ENCODE measurements around the gene RFX2. TPM values are rescaled to one million over a fixed set of nuclear protein-coding genes. Genes with fewer than 3 reads are reported as not detected.

RFX2 gene
- total and polyA plus RNA-seq, 4 donors = 13.1 to 54.2 (median 20.0) TPM

GRCh38 chr19:6012426-6013170 is 97.7 kb downstream of the RFX2 start:
- Histone ChIP-seq H3K4me1 (ENCODE audit: control insufficient read depth in 5 of 5, insufficient read depth in 5 of 5, low read length in 5 of 5) (peaks cover 0 to 4% (median 0%) of the 10 kb centered on the region in 5 donors), H3K27ac (ENCODE audit: low read depth in 1 of 2, low read length in 1 of 2) (no peak overlapping the region), H3K27me3 (ENCODE audit: control insufficient read depth in 3 of 3, insufficient read depth in 3 of 3, low read length in 2 of 3) (no peaks in the 10 kb centered on the region), H3K4me3 (no peak overlapping the region), H3K9me3 (ENCODE audit: control insufficient read depth in 4 of 4, insufficient read depth in 3 of 4, low read length in 3 of 4) (no peaks in the 10 kb centered on the region), H3K36me3 (ENCODE audit: control insufficient read depth in 4 of 4, insufficient read depth in 4 of 4, low read length in 4 of 4) (peaks cover 0 to 15% (median 14%) of the 10 kb centered on the region in 4 donors), H3K9ac (ENCODE audit: insufficient read depth in 1 of 2, low read length in 2 of 2) (no peak overlapping the region)
- DNase-seq (no peak), ATAC-seq (ENCODE audit: insufficient read depth, low FRiP score) (no peak)
- TF ChIP-seq CTCF (IDR thresholded peaks at IDR 0.05; ENCODE audit: control extremely low read depth, extremely low read depth) = no peak
- WGBS, 2 donors = 92 to 93% methylated on average over 18 of the region's 18 CpGs

GRCh38 chr19:6011794-6012193 is 98.5 kb downstream of the RFX2 start:
- H3K27ac ChIP-seq (ENCODE audit: low read depth in 1 of 2, low read length in 1 of 2) = no peak overlapping the region
- no peaks in the 10 kb centered on the region for H3K27me3 ChIP-seq (ENCODE audit: control insufficient read depth in 3 of 3, insufficient read depth in 3 of 3, low read length in 2 of 3)
- no peak for TF ChIP-seq CTCF (IDR thresholded peaks at IDR 0.05; ENCODE audit: control extremely low read depth, extremely low read depth)
- DNase-seq (no peak), ATAC-seq (ENCODE audit: insufficient read depth, low FRiP score) (no peak)
- H3K4me3 ChIP-seq = no peak overlapping the region
- H3K9ac ChIP-seq (ENCODE audit: insufficient read depth in 1 of 2, low read length in 2 of 2) = no peak overlapping the region
- H3K4me1 ChIP-seq (ENCODE audit: control insufficient read depth in 5 of 5, insufficient read depth in 5 of 5, low read length in 5 of 5) = peaks cover 0 to 4% (median 0%) of the 10 kb centered on the region in 5 donors
- H3K9me3 ChIP-seq (ENCODE audit: control insufficient read depth in 4 of 4, insufficient read depth in 3 of 4, low read length in 3 of 4) = no peaks in the 10 kb centered on the region
- peaks cover 0 to 22% (median 17%) of the 10 kb centered on the region in 4 donors for H3K36me3 ChIP-seq (ENCODE audit: control insufficient read depth in 4 of 4, insufficient read depth in 4 of 4, low read length in 4 of 4)
- WGBS, 2 donors = 86% methylated on average over 1 of the region's 1 CpG

GRCh38 chr19:6011206-6011605 is 99.1 kb downstream of the RFX2 start:
- no peak for ATAC-seq (ENCODE audit: insufficient read depth, low FRiP score)
- WGBS, 2 donors = 86 to 92% methylated on average over 10 of the region's 10 CpGs
- H3K27ac ChIP-seq (ENCODE audit: low read depth in 1 of 2, low read length in 1 of 2) = no peak overlapping the region
- no peak overlapping the region for H3K4me3 ChIP-seq
- H3K4me1 ChIP-seq (ENCODE audit: control insufficient read depth in 5 of 5, insufficient read depth in 5 of 5, low read length in 5 of 5) = peaks cover 0 to 4% (median 0%) of the 10 kb centered on the region in 5 donors
- DNase-seq = no peak
- peaks cover 0 to 24% (median 17%) of the 10 kb centered on the region in 4 donors for H3K36me3 ChIP-seq (ENCODE audit: control insufficient read depth in 4 of 4, insufficient read depth in 4 of 4, low read length in 4 of 4)
- TF ChIP-seq CTCF (IDR thresholded peaks at IDR 0.05; ENCODE audit: control extremely low read depth, extremely low read depth) = no peak
- H3K27me3 ChIP-seq (ENCODE audit: control insufficient read depth in 3 of 3, insufficient read depth in 3 of 3, low read length in 2 of 3) = no peaks in the 10 kb centered on the region
- no peak overlapping the region for H3K9ac ChIP-seq (ENCODE audit: insufficient read depth in 1 of 2, low read length in 2 of 2)
- H3K9me3 ChIP-seq (ENCODE audit: control insufficient read depth in 4 of 4, insufficient read depth in 3 of 4, low read length in 3 of 4) = no peaks in the 10 kb centered on the region
